HEK293 (cell line): Measurements from ENCODE around the gene DOP1A.

Experiments
- CTCF ChIA-PET: fragments of 350-600 bp; formaldehyde crosslinking; extraction: SDS; loops from one replicate; lab custom pipeline; 2021; ENCODE audit warnings: antibody characterized with exemption; lab: Yijun Ruan, JAX
- POLR2A ChIA-PET: fragments of 300-600 bp; formaldehyde crosslinking; extraction: SDS; loops from one replicate; lab custom pipeline; 2020; ENCODE audit warnings: antibody characterized with exemption, inconsistent platforms; lab: Yijun Ruan, JAX
- H3K27ac ChIP-seq: fragments of 200-500 bp; sonication (Bioruptor generic); 2 replicates; pipeline ENCODE4 v1.5.1; 2014; ENCODE audit warnings: low read depth, low read length, control low read depth, inconsistent platforms; ENCODE audit errors: extremely low read depth
- H3K36me3 ChIP-seq, 2 experiments: fragments of 200-500 bp in 1 of 2; sonication (Bioruptor generic) in 1 of 2; 1 replicate in 1 of 2; 2 replicates in 1 of 2; pipeline ENCODE4 v1.5.1; 2014 to 2017; ENCODE audit warnings: inconsistent platforms in 2 of 2, low read length in 2 of 2; ENCODE audit not compliant: control insufficient read depth in 2 of 2, insufficient read depth in 1 of 2
- H3K4me1 ChIP-seq: fragments of 200-500 bp; sonication (Bioruptor generic); 2 replicates; pipeline ENCODE4 v1.5.1; 2014; ENCODE audit warnings: mild to moderate bottlenecking, low read length, inconsistent platforms; ENCODE audit not compliant: control insufficient read depth, insufficient read depth
- H3K4me3 ChIP-seq: 2 replicates; pipeline ENCODE4 v1.5.1; 2011; ENCODE audit warnings: low read depth, mild to moderate bottlenecking, control low read depth, low read length, moderate library complexity
- H3K9me3 ChIP-seq: fragments of 200-500 bp; sonication (Bioruptor generic); 2 replicates; pipeline ENCODE4 v1.5.1; 2014; ENCODE audit warnings: low read depth, low read length, inconsistent platforms; ENCODE audit not compliant: control insufficient read depth, insufficient read depth
- FEZF1 ChIP-seq: fragments of 450-650 bp; formaldehyde crosslinking; IDR thresholded peaks from 2 replicates; pipeline ENCODE4 v1.5.1; 2016; ENCODE audit warnings: missing biosample characterization, missing genetic modification characterization
- GLIS1 ChIP-seq: fragments of 450-650 bp; formaldehyde crosslinking; IDR thresholded peaks from 2 replicates; pipeline ENCODE4 v1.5.1; 2016; ENCODE audit warnings: missing biosample characterization, missing genetic modification characterization
- REPIN1 ChIP-seq: fragments of 450-650 bp; formaldehyde crosslinking; IDR thresholded peaks from 2 replicates; pipeline ENCODE4 v1.5.1; 2017; ENCODE audit warnings: missing biosample characterization, missing genetic modification characterization, low read depth
- SCRT1 ChIP-seq: fragments of 450-650 bp; formaldehyde crosslinking; IDR thresholded peaks from 2 replicates; pipeline ENCODE4 v1.5.1; 2016; ENCODE audit warnings: missing biosample characterization, missing genetic modification characterization, borderline replicate concordance
- SP3 ChIP-seq: fragments of 450-650 bp; formaldehyde crosslinking; IDR thresholded peaks from 2 replicates; pipeline ENCODE4 v1.5.1; 2016; ENCODE audit warnings: missing biosample characterization, missing genetic modification characterization
- SP7 ChIP-seq: fragments of 450-650 bp; formaldehyde crosslinking; IDR thresholded peaks from 2 replicates; pipeline ENCODE4 v1.5.1; 2016; ENCODE audit warnings: missing biosample characterization, missing genetic modification characterization
- TRIM28 ChIP-seq: IDR thresholded peaks from 2 replicates; pipeline ENCODE4 v1.6.1; 2011; ENCODE audit warnings: low read length, control low read depth, borderline replicate concordance
- ZBTB1 ChIP-seq: fragments of 450-650 bp; formaldehyde crosslinking; IDR thresholded peaks from 2 replicates; pipeline ENCODE4 v1.5.1; 2016; ENCODE audit warnings: missing biosample characterization, missing genetic modification characterization
- ZBTB48 ChIP-seq: fragments of 450-650 bp; formaldehyde crosslinking; IDR thresholded peaks from 2 replicates; pipeline ENCODE4 v1.5.1; 2016; ENCODE audit warnings: missing biosample characterization, missing genetic modification characterization
- ZBTB7A ChIP-seq: fragments of 450-650 bp; formaldehyde crosslinking; IDR thresholded peaks from 2 replicates; pipeline ENCODE4 v1.5.1; 2016; ENCODE audit warnings: low read depth, missing biosample characterization, missing genetic modification characterization
- ZBTB8A ChIP-seq: fragments of 450-650 bp; formaldehyde crosslinking; IDR thresholded peaks from 2 replicates; pipeline ENCODE4 v1.5.1; 2016; ENCODE audit warnings: missing biosample characterization, missing genetic modification characterization
- ZNF146 ChIP-seq: fragments of 450-650 bp; formaldehyde crosslinking; IDR thresholded peaks from 2 replicates; pipeline ENCODE4 v1.5.1; 2016; ENCODE audit warnings: missing biosample characterization, missing genetic modification characterization
- ZNF16 ChIP-seq: fragments of 450-650 bp; formaldehyde crosslinking; IDR thresholded peaks from 2 replicates; pipeline ENCODE4 v1.5.1; 2016; ENCODE audit warnings: low read depth, missing biosample characterization, missing genetic modification characterization
- ZNF23 ChIP-seq: fragments of 450-650 bp; formaldehyde crosslinking; IDR thresholded peaks from 2 replicates; pipeline ENCODE4 v1.5.1; 2016; ENCODE audit warnings: missing biosample characterization, missing genetic modification characterization, borderline replicate concordance
- ZNF280D ChIP-seq: fragments of 450-650 bp; formaldehyde crosslinking; IDR thresholded peaks from 2 replicates; pipeline ENCODE4 v1.5.1; 2016; ENCODE audit warnings: missing biosample characterization, missing genetic modification characterization
- ZNF362 ChIP-seq: fragments of 450-650 bp; formaldehyde crosslinking; IDR thresholded peaks from 2 replicates; pipeline ENCODE4 v1.5.1; 2016; ENCODE audit warnings: missing biosample characterization, missing genetic modification characterization
- ZNF394 ChIP-seq: fragments of 450-650 bp; formaldehyde crosslinking; IDR thresholded peaks from 2 replicates; pipeline ENCODE4 v1.5.1; 2016; ENCODE audit warnings: missing biosample characterization, missing genetic modification characterization, mild to moderate bottlenecking, moderate library complexity, borderline replicate concordance
- ZNF488 ChIP-seq: fragments of 450-650 bp; formaldehyde crosslinking; IDR thresholded peaks from 2 replicates; pipeline ENCODE4 v1.5.1; 2016; ENCODE audit warnings: missing biosample characterization, missing genetic modification characterization
- ZNF521 ChIP-seq: fragments of 450-650 bp; formaldehyde crosslinking; IDR thresholded peaks from 2 replicates; pipeline ENCODE4 v1.5.1; 2017; ENCODE audit warnings: missing biosample characterization, mild to moderate bottlenecking, missing genetic modification characterization
- ZNF548 ChIP-seq: fragments of 450-650 bp; formaldehyde crosslinking; IDR thresholded peaks from 2 replicates; pipeline ENCODE4 v1.5.1; 2016; ENCODE audit warnings: missing biosample characterization, missing genetic modification characterization
- ZNF561 ChIP-seq: fragments of 450-650 bp; IDR thresholded peaks from 2 replicates; pipeline ENCODE4 v1.5.1; 2018; ENCODE audit warnings: missing biosample characterization, missing genetic modification characterization, borderline replicate concordance
- ZNF600 ChIP-seq: fragments of 450-650 bp; formaldehyde crosslinking; IDR thresholded peaks from 2 replicates; pipeline ENCODE4 v1.5.1; 2016; ENCODE audit warnings: missing biosample characterization, missing genetic modification characterization
- ZNF670 ChIP-seq: fragments of 450-650 bp; formaldehyde crosslinking; IDR thresholded peaks from 2 replicates; pipeline ENCODE4 v1.5.1; 2016; ENCODE audit warnings: missing biosample characterization, missing genetic modification characterization, low read depth
- ZNF747 ChIP-seq: fragments of 450-650 bp; formaldehyde crosslinking; IDR thresholded peaks from 2 replicates; pipeline ENCODE4 v1.5.1; 2016; ENCODE audit warnings: missing biosample characterization, missing genetic modification characterization
- ZNF837 ChIP-seq: fragments of 450-650 bp; formaldehyde crosslinking; IDR thresholded peaks from 2 replicates; pipeline ENCODE4 v1.5.1; 2016; ENCODE audit warnings: missing biosample characterization, missing genetic modification characterization
- TF ChIP-seq, protein P1 (sequence below): fragments of 450-650 bp; formaldehyde crosslinking; IDR thresholded peaks from 2 replicates; pipeline ENCODE4 v1.5.0; 2017; ENCODE audit warnings: missing biosample characterization, missing genetic modification characterization, borderline replicate concordance

Gene DOP1A

DNA sequence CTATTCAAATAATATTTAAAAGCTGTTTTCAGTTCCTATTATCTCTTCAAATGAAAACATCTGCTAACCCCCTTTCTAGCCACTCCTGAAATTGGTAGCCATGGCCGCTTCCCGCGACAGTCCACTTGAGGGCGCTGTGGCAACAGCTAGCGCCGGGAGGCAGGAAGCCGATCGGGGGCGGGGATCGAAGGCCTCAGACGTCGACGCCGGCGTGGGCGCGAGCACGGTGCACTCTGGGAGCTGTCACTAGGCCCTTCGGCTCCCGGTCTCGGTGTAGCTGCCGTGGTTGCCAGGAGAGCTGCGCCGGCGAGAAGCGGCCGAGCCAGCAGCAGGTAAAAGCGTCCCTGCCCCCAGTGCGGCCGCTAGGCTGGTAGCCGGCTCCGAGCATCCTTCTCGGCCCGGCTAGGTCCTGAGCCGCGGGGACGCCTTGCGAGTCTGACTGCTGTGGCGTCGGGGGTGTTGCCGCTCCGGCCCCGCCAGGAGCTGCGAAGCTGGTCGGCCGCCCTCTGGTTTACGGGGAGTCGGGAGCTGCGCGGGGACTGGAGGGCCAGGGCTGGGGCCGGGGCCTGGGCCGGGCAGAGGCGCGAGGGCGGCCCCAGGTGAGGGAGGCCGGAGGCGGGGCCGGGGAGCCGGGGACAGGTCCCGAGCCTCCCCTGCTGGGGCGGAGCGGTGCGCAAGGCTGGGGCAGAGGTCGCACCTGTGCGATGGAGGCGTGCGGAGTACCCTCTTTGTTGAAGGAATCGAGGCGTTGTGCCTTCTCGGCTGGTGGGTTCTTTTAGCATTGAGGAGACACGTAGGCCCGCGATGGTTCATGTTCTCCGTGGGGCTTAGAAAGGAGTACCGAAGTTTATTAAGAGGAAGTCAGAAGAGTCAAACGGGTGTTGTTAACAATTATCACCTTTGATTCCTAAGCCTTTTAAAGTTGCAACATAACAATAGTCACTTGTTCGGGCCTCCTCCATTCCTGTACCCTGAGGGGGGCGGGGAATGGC lies at the start of gene DOP1A (continued):
- TF ChIP-seq SP7 (peak; percentile 78; the same call in 1 of the 2 replicates), FEZF1 (no peak), ZNF521 (tag by site-specific recombination) (no peak), TRIM28 (peak; percentile 36; the same call in 1 of the 2 replicates), ZNF362 (tag by site-specific recombination) (0 out of 2 replicates have a peak, but pooled peaks have one; percentile 31), ZNF280D (tag by site-specific recombination) (no peak), REPIN1 (tag by site-specific recombination) (no peak), ZBTB7A (tag by site-specific recombination) (no peak), SP3 (tag by site-specific recombination) (peak; percentile 76), ZNF600 (tag by site-specific recombination) (peak; percentile 99), ZNF561 (peak; percentile 90; the same call in 1 of the 2 replicates), ZNF837 (tag by site-specific recombination) (no peak), ZNF747 (tag by site-specific recombination) (no peak)

DNA sequence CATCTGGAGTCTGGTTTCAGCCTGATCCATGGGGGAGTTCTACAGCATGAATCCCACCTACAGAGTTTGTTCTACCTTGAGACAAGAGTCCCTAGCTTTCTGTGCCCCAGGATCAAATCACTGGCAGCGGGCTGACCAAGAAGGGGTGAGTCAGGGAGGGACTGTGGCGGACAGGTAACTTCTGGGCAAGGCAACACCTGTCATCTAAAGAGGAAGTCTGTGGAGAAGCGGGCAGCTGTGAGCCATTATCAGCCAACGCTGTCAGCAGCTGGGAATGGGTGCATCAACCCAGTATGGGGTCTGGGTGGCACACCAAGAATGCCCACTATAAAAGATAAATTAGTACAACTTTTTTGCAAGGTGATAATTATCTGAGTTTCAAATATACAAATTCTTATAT lies 47.7 kb upstream of the DOP1A start:
- no peak for TF ChIP-seq ZBTB8A (tag by site-specific recombination)
- no peak for TF ChIP-seq GLIS1 (tag by site-specific recombination)
- TF ChIP-seq ZBTB48 (tag by site-specific recombination): no peak
- TF ChIP-seq ZNF146 (tag by site-specific recombination): no peak
- no peak for TF ChIP-seq ZNF670
- no peak for TF ChIP-seq ZNF548
- TF ChIP-seq, protein P1, sequence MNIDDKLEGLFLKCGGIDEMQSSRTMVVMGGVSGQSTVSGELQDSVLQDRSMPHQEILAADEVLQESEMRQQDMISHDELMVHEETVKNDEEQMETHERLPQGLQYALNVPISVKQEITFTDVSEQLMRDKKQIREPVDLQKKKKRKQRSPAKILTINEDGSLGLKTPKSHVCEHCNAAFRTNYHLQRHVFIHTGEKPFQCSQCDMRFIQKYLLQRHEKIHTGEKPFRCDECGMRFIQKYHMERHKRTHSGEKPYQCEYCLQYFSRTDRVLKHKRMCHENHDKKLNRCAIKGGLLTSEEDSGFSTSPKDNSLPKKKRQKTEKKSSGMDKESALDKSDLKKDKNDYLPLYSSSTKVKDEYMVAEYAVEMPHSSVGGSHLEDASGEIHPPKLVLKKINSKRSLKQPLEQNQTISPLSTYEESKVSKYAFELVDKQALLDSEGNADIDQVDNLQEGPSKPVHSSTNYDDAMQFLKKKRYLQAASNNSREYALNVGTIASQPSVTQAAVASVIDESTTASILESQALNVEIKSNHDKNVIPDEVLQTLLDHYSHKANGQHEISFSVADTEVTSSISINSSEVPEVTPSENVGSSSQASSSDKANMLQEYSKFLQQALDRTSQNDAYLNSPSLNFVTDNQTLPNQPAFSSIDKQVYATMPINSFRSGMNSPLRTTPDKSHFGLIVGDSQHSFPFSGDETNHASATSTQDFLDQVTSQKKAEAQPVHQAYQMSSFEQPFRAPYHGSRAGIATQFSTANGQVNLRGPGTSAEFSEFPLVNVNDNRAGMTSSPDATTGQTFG (tag by site-specific recombination): no peak
- TF ChIP-seq SCRT1 (tag by site-specific recombination): no peak
- TF ChIP-seq ZNF16 (tag by site-specific recombination): no peak
- no peak for TF ChIP-seq ZNF23 (tag by site-specific recombination)
- no peak for TF ChIP-seq ZNF521 (tag by site-specific recombination)
- no peak for TF ChIP-seq ZNF394 (tag by site-specific recombination)
- no peak for TF ChIP-seq ZNF488
- TF ChIP-seq ZBTB1 (tag by site-specific recombination): no peak
- no peak overlapping the region for H3K27ac ChIP-seq
- H3K4me1 ChIP-seq: no peaks in the 10 kb centered on the region
- no peak overlapping the region for H3K4me3 ChIP-seq
- CTCF ChIA-PET: interaction anchor here (0.6 kb wide), 1 partner anchor 692 kb away, joined by 3 read pairs; no protein-coding TSS in a partner anchor
- H3K36me3 ChIP-seq: peaks cover 24 to 73% of the 10 kb centered on the region in 2 experiments
- no peaks in the 10 kb centered on the region for H3K9me3 ChIP-seq
- POLR2A ChIA-PET: no interaction called here
